ENCODE data around the gene MLKL. TPM values are rescaled to one million over a fixed set of nuclear protein-coding genes. Genes with fewer than 3 reads are reported as not detected.

Gene MLKL
- polyA plus RNA-seq, 3 donors, result 33.6 to 136 (median 37.8) TPM

- H3K27me3 ChIP-seq (ENCODE audit: control insufficient read depth in 2 of 2, insufficient read depth in 2 of 2, low read length in 2 of 2), result no peaks in the 10 kb centered on the region
- peaks cover 0 to 1% (median 0%) of the 10 kb centered on the region in 3 donors for H3K27me3 Mint-ChIP-seq (ENCODE audit: low read depth in 3 of 3)
- no peak overlapping the region for H2AFZ ChIP-seq (ENCODE audit: insufficient read depth, low read depth, low read length, poor library complexity, severe bottlenecking)
- H4K20me1 ChIP-seq (ENCODE audit: insufficient read depth, low read length), result no peaks in the 10 kb centered on the region
- intact Hi-C loops (cut with micrococcal nuclease), result no loop called here
- TF ChIP-seq, protein P1, sequence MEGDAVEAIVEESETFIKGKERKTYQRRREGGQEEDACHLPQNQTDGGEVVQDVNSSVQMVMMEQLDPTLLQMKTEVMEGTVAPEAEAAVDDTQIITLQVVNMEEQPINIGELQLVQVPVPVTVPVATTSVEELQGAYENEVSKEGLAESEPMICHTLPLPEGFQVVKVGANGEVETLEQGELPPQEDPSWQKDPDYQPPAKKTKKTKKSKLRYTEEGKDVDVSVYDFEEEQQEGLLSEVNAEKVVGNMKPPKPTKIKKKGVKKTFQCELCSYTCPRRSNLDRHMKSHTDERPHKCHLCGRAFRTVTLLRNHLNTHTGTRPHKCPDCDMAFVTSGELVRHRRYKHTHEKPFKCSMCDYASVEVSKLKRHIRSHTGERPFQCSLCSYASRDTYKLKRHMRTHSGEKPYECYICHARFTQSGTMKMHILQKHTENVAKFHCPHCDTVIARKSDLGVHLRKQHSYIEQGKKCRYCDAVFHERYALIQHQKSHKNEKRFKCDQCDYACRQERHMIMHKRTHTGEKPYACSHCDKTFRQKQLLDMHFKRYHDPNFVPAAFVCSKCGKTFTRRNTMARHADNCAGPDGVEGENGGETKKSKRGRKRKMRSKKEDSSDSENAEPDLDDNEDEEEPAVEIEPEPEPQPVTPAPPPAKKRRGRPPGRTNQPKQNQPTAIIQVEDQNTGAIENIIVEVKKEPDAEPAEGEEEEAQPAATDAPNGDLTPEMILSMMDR (IDR thresholded peaks at IDR 0.05), result no peak
- no peaks in the 10 kb centered on the region for H3K4me1 Mint-ChIP-seq
- H3K4me2 ChIP-seq (replicated peaks; ENCODE audit: extremely low read depth, low read length, poor library complexity, severe bottlenecking), result no peak overlapping the region
- peak overlapping the region in 1 of 7 donors; percentile 48 for H3K27ac Mint-ChIP-seq
- no peak overlapping the region for H3K27ac ChIP-seq (ENCODE audit: low read depth in 1 of 2, low read length in 2 of 2)
- H3K4me3 ChIP-seq (replicated peaks in 1 of 3; ENCODE audit: low read depth in 2 of 3, low read length in 3 of 3), result no peak overlapping the region
- H3K36me3 ChIP-seq (replicated peaks in 1 of 2; ENCODE audit: control insufficient read depth in 1 of 2, insufficient read depth in 2 of 2, low read length in 2 of 2), result peaks cover 80 to 98% of the 10 kb centered on the region in 2 donors
- no peak for DNase-seq
- H3K9me3 Mint-ChIP-seq, result no peaks in the 10 kb centered on the region
- peaks cover 14% of the 10 kb centered on the region for H3K79me2 ChIP-seq (ENCODE audit: insufficient read depth, low read length)
- H3K4me1 ChIP-seq (ENCODE audit: control insufficient read depth in 1 of 2, insufficient read depth in 2 of 2, low read length in 2 of 2), result no peaks in the 10 kb centered on the region
- 96% methylated on average over 8 of the region's 8 CpGs for WGBS (ENCODE audit: insufficient coverage)
- H3K9ac ChIP-seq (ENCODE audit: insufficient read depth, low read length, poor library complexity, severe bottlenecking), result no peak overlapping the region
- peaks cover 66 to 92% of the 10 kb centered on the region in 2 donors for H3K36me3 Mint-ChIP-seq
- H3K9me3 ChIP-seq (replicated peaks in 1 of 2; ENCODE audit: control insufficient read depth in 1 of 2, insufficient read depth in 1 of 2, low read length in 2 of 2), result no peaks in the 10 kb centered on the region
- no peak overlapping the region for H3K4me3 Mint-ChIP-seq
These were observed 58.7 kb downstream of the MLKL start for GRCh38 chr16:74641969-74642368.

GRCh38 chr16:74637742-74638453, 62.8 kb downstream of the MLKL start:
- H3K36me3 Mint-ChIP-seq, result peaks cover 61 to 94% of the 10 kb centered on the region in 2 donors
- H3K4me2 ChIP-seq (replicated peaks; ENCODE audit: extremely low read depth, low read length, poor library complexity, severe bottlenecking), result no peak overlapping the region
- H3K4me3 ChIP-seq (replicated peaks in 1 of 3; ENCODE audit: low read depth in 2 of 3, low read length in 3 of 3), result no peak overlapping the region
- H3K27me3 Mint-ChIP-seq (ENCODE audit: low read depth in 3 of 3), result peaks cover 0 to 1% (median 0%) of the 10 kb centered on the region in 3 donors
- H3K27ac ChIP-seq (ENCODE audit: low read depth in 1 of 2, low read length in 2 of 2), result no peak overlapping the region
- intact Hi-C loops (cut with micrococcal nuclease), result no loop called here
- H3K27me3 ChIP-seq (ENCODE audit: control insufficient read depth in 2 of 2, insufficient read depth in 2 of 2, low read length in 2 of 2), result no peaks in the 10 kb centered on the region
- H2AFZ ChIP-seq (ENCODE audit: insufficient read depth, low read depth, low read length, poor library complexity, severe bottlenecking), result no peak overlapping the region
- H3K9me3 ChIP-seq (replicated peaks in 1 of 2; ENCODE audit: control insufficient read depth in 1 of 2, insufficient read depth in 1 of 2, low read length in 2 of 2), result no peaks in the 10 kb centered on the region
- no peak overlapping the region for H3K9ac ChIP-seq (ENCODE audit: insufficient read depth, low read length, poor library complexity, severe bottlenecking)
- H3K79me2 ChIP-seq (ENCODE audit: insufficient read depth, low read length), result peaks cover 10% of the 10 kb centered on the region
- H3K4me3 Mint-ChIP-seq, result no peak overlapping the region
- no peaks in the 10 kb centered on the region for H4K20me1 ChIP-seq (ENCODE audit: insufficient read depth, low read length)
- H3K4me1 ChIP-seq (ENCODE audit: control insufficient read depth in 1 of 2, insufficient read depth in 2 of 2, low read length in 2 of 2), result no peaks in the 10 kb centered on the region
- no peaks in the 10 kb centered on the region for H3K9me3 Mint-ChIP-seq
- TF ChIP-seq, protein P1 (IDR thresholded peaks at IDR 0.05), result no peak
- no peak for DNase-seq
- no peaks in the 10 kb centered on the region for H3K4me1 Mint-ChIP-seq
- WGBS (ENCODE audit: insufficient coverage), result 95% methylated on average over 4 of the region's 7 CpGs
- peaks cover 80 to 97% of the 10 kb centered on the region in 2 donors for H3K36me3 ChIP-seq (replicated peaks in 1 of 2; ENCODE audit: control insufficient read depth in 1 of 2, insufficient read depth in 2 of 2, low read length in 2 of 2)
- peak overlapping the region in 2 of 7 donors; percentile 21 to 37 for H3K27ac Mint-ChIP-seq
